Fibroblast of villous mesenchyme (primary cell): ENCODE measurements around the gene ERO1A. TPM values are rescaled to one million over a fixed set of nuclear protein-coding genes. Genes with fewer than 3 reads are reported as not detected.
"Not testable (repeated sequence)": the region's sequence is repeated elsewhere in the genome, so short reads cannot be mapped to it uniquely, and the experiment has no call there.

Experiments used
- DNase-seq: peaks from one replicate; pipeline ENCODE4 v3.0.0-alpha.2; 2010; ENCODE audit warnings: low read depth
- H3K4me3 ChIP-seq: 2 replicates; pipeline ENCODE4 v1.5.1; 2011; ENCODE audit warnings: low read depth, mild to moderate bottlenecking, low read length
- CTCF ChIP-seq: IDR thresholded peaks from 2 replicates; pipeline ENCODE4 v1.5.1; 2012; ENCODE audit warnings: low read depth, mild to moderate bottlenecking, low read length; ENCODE audit not compliant: insufficient read depth
- total RNA-seq: library from RNA; depleted of rRNA; stranded (reverse); fragments of >200 nt; gene quantifications from 2 replicates; pipeline ENCODE4 v1.2.3, GENCODE V29; 2012

The ERO1A gene
- total RNA-seq, 1 donor: 49.7 TPM

- no peak for DNase-seq
- H3K4me3 ChIP-seq: peak overlapping the region; percentile 87
- TF ChIP-seq CTCF: no peak
Observed at GRCh38 chr14:52730709-52731111, 35.4 kb upstream of the ERO1A start.

GRCh38 chr14:52729925-52730708 lies 34.8 kb upstream of the ERO1A start, which contains the start of gene STYX:
Gene STYX (plus strand): TSS chr14:52730166. CDS start chr14:52730475, 309 bp downstream.
- peak within 1 kb of the TSS; percentile 87 for H3K4me3 ChIP-seq
- no peak for TF ChIP-seq CTCF
- peak; percentile 99 for DNase-seq

- H3K4me3 ChIP-seq: peak overlapping the region; percentile 47
- TF ChIP-seq CTCF: no peak
- DNase-seq: no peak
Observed at GRCh38 chr14:52729585-52729924, 34.2 kb upstream of the ERO1A start.

GRCh38 chr14:52729035-52729434 lies 33.7 kb upstream of the ERO1A start:
- not testable (repeated sequence) for H3K4me3 ChIP-seq, DNase-seq

- H3K4me3 ChIP-seq, DNase-seq: not testable (repeated sequence)
Observed at GRCh38 chr14:52727509-52727908, 32.2 kb upstream of the ERO1A start.

- no peak for TF ChIP-seq CTCF
- no peak for DNase-seq
Observed at GRCh38 chr14:52724360-52724644, 28.9 kb upstream of the ERO1A start.

GRCh38 chr14:52723514-52724359 lies 28.4 kb upstream of the ERO1A start:
- no peak overlapping the region for H3K4me3 ChIP-seq
- TF ChIP-seq CTCF: no peak
- DNase-seq: no peak

More at GRCh38 chr14:52724360-52724644, 28.9 kb upstream of the ERO1A start:
- no peak overlapping the region for H3K4me3 ChIP-seq

GRCh38 chr14:52716155-52716554 lies 20.8 kb upstream of the ERO1A start:
- TF ChIP-seq CTCF: no peak
- H3K4me3 ChIP-seq: no peak overlapping the region
- no peak for DNase-seq
